NCI-H2029 treated with DMSO at 0.1 percent for 48 hours (cell line): Measurements from ENCODE around the gene PCCB.
A peak's percentile ranks its signal among the peaks of the same experiment; 100 is the strongest.
"Not testable (repeated sequence)": the region's sequence is repeated elsewhere in the genome, so short reads cannot be mapped to it uniquely, and the experiment has no call there.

ENCODE experiments used
- DNase-seq: peaks from one replicate; lab custom pipeline; 2025; lab: John Stamatoyannopoulos, UW

The PCCB gene

DNA sequence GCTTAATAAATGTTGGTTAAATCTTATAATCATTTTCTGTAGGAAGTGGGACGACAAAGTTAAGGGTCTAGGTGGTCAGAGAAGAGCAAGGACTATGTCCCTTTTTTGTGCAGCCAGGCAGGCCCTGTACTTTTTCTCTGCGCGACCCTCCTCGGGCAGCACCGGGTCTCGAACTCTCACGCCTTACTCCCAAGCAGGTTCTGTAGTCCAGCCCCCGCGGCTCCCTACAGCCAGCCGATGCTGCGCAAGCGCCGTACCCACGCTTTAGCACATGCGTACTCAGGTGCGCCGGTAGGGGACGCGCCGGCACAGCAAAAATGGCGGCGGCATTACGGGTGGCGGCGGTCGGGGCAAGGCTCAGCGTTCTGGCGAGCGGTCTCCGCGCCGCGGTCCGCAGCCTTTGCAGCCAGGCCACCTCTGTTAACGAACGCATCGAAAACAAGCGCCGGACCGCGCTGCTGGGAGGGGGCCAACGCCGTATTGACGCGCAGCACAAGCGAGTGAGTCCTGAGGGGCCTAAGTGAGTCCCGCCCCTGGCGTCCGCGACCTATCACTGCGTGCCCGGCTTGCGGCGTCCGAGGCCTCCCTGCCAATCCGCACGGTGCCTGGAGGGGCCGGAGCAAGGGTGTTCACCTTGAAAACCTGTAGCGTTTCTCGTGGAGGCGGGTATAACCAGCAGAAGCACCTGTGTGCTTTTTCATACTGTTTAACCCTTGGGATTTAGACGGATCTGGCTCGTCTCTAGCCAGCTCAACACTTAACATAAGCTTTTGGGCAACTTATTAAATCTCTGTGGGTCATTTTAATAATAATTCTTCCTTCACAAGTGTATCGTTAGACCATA is at the start of gene PCCB:
PCCB (plus strand) TSS at position 282 of the 844 bp plus-strand sequence; CDS start at position 318, 36 bp downstream.
- DNase-seq, result peak; percentile 87

DNA sequence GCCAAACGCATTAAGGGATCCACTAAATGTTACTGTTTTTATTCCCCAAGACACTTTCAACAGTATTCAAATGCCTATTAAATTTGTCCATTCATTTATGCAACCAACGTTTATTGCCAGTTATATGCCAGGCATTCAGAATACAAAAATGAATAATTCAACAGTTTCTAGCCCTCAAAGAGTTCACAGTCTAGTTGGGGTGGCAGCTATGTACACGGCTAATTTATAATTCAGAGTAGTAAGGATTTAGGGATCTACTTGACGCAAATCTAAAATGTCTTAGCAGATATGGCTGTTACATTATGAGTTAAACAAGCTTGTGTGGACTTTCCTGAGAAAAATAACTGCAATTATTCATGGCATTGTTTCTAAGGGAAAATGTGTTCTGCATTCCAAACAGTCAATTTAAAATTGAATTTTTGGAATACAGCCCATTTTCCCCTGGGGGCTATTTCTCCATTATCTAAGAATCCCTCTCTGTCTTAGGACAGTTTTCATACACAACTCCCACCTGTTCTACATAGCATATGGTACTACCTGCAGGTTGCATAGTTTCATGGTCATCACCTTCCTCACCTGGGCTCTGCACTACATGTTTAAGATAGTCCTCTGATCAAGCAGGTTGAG is 42.5 kb upstream of the PCCB start:
- DNase-seq, result no peak

DNA sequence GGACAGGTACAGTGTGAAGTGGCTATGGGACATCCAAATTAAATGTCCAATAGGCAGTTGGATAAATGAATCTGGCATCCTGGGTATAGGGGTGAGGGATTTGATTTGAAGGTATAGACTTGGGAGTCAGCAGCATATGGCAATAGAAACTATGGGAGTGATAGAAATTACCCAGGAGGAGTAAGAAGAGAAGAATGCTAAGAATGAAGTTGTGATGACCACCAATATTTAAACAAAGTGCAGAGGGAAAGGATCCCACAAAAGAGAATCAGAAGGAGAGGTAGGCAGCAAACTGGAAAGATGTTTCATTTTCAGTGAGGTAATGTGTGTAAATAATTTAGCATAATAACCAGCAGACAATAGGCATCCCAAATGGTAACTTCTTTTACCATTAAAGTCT is 40.2 kb upstream of the PCCB start:
- DNase-seq, result no peak

DNA sequence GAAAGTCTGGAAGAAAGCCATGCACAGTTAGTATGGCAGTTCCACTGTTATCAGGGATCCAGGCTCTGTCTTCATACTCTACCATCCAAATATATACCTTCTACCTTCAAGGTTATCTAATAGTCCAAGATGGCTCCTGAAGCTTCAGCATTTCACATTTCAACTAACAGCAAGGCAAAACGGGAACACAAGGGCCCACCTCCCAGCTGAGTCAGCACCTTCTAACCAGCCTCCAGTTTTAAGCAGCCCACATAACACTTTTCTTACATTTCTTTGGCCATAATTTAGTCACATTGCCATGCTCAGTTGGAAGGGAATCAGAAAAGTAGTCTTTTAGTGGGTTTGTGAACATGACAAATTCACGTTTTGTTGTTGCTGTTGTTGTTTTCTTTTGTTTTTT is 38.6 kb upstream of the PCCB start:
- DNase-seq, result no peak

DNA sequence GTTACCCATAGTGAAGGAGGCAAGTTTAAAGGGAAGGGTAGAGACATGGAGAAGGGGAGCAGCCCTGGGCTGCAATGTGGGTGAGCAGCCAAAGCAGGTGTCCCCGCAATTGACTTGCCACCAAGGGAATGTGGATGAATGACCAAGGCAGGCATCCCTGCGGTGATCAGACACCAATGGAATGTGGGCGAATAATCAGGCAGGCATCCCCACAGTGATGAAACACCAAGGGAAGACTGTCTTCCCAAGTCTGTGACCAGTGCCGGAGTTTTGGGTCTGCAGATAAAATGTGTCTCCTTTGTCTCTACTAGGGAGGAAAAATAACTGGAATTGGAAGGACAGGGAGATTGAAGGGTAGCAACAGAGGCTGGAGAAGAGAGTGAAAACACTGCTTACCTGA is 27.4 kb upstream of the PCCB start:
- DNase-seq, result not testable (repeated sequence)

DNA sequence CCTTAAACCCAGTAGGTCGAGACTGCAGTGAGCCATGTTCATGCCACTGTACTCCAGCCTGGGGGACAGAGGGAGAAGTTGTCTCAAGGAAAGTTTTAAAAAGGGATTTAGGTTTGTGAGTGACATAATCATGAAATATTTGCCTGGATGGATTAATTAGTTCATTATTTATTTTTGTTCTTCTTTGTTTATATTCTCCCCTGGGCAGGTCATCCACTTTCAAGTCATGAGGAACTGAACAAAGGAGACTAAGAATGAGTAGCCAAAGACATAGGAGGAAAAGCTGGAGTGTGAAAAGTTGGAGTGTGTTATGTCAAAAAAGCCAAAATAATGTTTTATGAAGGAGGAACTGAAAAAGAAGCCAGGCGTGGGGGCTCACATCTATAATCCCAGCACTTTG is 17.7 kb upstream of the PCCB start:
- no peak for DNase-seq

DNA sequence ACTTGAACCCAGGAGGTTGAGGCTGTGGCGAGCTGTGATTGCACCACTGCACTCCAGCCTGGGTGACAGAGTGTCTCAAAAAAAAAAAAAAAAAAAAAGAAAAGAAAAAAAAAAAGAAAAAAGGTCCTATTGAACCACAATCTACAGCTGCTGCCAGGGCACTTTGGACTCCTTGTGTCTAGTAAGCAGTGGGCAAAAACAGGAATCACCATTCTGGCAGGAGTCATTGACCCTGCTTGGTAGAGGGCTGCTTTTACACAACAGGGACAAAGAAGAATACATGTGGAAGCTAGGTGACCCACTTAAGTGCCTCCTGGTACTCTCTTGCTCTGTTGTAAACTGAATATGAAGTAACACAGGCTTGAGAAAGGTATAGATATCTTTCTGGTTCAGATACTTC is 14.6 kb upstream of the PCCB start:
- no peak for DNase-seq

DNA sequence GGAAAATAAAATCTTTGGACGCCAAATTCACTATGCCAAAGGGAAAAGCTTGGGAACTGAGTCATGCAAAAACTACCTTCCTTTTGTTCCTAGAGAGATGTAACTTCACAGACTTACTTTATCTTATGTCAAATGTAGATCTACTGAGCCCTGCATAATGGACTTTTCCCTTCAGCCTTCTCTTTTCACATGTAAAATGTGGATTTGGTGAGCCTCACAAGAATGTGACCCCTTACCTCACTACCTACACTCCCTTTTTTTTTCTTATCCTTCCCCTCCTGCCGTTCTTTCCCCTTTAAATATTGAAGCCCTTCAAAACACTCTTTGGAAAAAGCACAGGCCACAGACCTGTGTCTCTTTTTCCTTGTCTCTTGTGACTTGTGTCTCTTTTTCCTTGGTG is 14.0 kb upstream of the PCCB start:
- no peak for DNase-seq

DNA sequence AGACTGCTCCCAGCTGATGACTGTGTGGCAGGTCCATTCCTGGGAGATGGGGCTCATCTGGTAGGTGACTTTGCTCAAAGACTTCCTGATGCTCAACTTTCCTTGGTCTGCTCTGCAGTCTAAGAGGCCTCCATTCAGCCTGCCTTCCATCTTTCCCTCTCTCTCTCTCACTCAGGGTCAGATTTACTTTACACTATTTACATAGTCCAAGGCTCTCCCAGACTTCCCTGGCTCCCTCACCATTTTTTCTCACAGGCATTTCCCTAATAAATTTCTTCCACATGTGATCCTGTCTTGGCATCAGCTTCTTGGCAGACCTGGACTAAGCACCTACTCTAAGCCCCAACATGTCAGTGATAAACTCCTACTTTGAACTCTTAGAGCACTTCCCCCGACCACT is 13.0 kb upstream of the PCCB start:
- DNase-seq, result no peak

DNA sequence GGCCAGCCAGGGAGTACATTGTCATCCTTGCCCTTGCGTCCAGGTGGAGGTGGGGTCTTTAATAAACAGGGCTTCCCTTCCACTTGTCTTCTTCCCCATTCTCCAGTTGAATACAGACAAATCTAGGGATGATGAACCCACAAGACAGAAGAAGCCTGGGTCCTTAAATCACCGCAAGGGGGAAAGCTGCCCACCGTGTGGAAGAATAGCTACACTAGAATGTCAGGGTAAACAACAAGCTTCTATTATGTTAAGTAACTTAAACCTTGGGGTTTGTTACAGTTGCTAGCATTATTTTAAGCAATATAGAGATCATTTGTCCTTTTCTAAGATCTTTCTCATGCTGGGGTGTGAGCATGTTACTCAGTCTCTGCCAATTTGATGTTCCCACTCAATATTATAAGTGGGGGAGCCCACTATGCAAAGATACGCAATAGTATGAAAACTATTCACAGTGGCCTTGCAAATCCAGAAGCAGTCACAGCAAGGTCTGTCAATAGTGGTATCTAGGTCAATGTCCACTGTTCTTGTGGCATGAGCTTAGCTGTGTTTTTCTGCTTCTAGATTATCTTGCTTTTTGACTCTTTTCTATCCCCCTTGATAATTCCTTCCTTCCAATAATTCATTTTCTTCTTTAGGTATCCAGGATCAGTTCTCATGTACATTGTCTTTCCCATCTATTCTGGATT is 12.0 kb upstream of the PCCB start:
- DNase-seq, result no peak

DNA sequence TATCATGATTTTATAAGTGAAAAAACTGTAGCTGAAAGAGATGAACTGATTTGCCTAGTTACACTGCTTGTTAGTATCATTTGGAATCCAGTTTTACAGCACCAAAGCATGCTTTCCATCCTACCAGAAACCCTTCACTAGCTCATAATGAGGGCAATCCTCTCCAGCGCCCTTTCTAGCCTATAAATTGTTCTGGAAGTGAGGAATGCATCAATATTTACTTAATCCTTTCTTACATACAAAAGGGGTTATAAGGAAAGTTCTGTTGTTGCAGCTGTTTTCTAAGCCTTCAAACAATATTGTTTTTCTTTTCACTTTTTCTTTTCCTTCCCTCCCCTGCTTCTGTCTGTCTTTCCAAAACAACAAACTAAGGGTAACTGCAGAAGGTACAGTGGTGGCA is 11.0 kb upstream of the PCCB start:
- DNase-seq, result no peak

DNA sequence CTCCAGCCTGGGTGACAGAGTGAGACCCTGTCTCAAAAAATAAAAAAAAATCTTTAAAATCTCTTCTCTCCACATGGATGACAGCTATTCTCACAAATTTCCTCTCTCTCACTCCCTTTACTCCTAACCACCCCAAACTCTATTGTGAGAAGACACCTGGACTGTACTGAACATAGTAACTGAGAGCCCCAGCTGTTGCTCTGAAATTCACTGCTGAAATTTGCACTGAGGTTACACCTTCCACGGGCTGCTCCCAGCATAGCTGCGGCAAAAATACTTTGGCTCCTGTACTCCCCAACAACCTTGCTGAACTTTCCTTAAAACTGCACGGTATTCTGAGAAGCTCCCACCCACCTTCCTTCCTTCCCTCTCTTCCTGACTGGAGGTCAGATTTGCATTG is 4.4 kb upstream of the PCCB start:
- DNase-seq, result no peak

DNA sequence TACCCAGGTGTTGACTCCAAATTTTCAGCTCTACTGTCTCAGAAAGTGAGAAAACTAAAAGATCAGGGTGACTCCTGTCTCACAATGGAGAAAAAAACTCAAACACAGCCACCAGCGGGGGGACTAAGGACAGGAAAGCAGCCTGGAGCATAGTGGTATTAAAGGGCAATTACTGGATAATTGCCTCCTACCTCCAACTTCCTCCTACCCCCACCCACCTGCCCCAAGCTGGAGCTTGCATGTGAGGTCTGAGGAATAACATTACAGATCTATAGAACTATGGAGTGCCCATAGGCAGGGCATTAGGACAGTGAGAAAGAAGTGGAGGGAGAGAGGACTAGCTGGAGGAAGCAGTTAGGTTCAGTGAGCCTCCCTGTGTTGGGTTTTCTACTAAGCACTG is 2.7 kb upstream of the PCCB start:
- no peak for DNase-seq

DNA sequence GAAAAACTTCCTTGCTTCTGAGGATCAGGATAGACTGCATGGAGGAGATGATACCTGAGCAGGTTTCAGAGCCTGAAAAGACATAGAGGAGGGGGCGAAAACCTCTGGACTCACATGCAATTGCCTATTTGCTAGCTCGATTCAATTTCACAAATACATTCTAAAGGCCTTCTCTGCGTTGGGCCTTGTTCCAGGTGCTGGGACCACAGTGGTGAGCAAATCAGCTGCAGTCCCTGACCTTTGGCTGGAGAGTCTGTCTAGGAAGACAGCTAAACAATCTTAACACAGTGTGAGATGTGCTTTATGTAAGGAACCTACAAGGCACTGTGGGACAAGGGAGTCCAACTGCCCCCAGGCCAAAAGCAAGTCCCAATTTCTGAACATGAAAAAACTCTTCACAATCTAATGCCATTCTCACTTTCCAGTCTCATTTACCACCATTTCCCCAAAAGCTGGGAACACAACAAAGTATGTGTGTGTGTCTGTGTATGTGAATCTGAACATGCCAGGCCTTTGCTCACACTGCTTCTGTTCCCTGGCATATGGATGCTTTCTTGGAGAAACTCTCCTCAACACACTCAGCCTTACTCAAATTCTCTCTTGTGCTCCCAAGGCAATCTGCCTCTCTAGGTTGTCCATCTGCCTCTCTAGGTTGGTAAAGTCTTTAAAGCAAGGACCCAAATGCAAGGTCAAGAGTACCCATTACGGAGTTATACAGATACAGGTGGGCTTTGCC is 2.1 kb upstream of the PCCB start:
- DNase-seq, result no peak

DNA sequence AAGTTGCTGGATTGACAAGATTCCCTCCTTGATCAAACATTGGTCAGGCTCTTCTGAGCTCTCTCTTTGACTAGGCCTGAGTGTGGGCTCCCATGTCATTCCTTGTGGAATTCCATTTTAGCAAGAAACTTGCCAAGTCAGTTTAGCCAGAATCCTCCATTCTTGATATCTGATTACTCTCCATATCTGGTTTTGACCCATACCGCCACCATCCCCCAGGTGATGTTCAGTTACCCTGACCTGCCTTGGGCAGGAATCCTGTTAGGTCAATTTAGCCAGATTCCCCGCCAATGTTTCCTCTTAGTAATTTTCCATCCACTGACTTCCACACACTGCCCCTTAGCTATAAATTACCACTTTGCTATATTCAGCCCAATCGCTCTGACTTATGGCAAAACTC is 1.0 kb upstream of the PCCB start:
- no peak for DNase-seq

DNA sequence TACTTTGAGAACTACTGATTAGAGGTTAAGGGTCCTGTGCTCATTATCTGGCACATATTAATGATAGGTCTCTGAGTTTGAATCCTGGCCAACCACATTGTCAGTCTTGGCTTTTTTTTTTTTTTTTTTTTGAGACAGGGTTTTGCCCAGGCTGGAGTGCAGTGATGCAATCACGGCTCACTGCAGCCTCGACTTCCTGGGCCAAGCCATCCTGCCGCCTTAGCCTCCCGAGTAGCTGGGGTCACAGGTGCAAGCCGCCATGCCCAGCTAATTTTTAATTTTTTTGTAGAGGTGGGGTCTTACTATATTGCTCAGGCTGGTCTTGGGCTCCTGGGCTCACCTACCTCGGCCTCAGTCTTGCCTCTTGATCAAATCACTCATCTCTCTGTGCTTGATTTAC is 547 bp upstream of the PCCB start:
- no peak for DNase-seq

DNA sequence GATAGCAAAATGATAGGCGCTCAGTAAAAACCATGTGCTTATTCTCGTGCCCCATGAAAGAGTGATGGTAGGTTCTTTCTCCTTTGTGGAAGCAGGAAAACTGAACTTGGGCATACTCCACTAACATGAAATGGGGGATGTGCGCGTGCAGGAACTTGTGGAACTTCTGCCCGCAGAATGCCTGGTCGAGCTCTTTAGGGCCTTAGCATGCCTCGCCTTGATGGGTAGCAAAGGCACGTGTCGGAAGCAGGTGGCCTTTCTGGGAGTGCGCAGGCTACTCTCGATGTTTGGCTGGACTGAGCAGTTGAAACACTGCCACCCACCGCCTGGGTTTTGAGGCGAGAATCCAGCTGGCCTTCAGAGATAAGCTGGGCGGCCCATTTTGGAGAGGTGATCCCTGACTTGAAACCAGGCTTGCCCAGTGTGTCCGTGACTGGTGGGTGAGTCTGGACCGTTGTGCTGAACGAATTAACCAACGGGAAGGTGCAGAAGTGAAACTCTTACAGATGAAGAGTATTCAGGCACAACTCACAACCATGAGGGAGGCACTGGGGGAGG is 842 bp downstream of the PCCB start:
- peak; percentile 87 for DNase-seq

DNA sequence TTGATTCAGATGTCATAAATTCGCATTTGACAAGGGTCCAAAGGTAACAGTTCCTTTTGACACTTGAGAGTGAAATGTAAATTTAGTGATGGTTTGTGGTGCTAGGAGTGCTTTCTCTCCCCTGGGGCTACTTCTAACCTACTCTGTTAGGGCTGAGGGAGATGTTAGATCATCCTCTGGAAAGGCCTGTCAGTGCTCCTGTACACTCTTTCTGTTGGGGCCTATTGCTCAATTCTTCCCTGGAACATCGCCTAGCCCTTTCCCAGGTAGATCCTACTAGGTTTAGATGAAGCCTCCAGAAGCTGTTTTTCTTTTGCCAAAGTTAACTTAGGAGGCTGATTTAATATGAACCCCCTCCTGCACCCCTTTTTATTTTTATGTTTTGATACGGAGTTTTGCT is 1.4 kb downstream of the PCCB start:
- DNase-seq, result no peak

DNA sequence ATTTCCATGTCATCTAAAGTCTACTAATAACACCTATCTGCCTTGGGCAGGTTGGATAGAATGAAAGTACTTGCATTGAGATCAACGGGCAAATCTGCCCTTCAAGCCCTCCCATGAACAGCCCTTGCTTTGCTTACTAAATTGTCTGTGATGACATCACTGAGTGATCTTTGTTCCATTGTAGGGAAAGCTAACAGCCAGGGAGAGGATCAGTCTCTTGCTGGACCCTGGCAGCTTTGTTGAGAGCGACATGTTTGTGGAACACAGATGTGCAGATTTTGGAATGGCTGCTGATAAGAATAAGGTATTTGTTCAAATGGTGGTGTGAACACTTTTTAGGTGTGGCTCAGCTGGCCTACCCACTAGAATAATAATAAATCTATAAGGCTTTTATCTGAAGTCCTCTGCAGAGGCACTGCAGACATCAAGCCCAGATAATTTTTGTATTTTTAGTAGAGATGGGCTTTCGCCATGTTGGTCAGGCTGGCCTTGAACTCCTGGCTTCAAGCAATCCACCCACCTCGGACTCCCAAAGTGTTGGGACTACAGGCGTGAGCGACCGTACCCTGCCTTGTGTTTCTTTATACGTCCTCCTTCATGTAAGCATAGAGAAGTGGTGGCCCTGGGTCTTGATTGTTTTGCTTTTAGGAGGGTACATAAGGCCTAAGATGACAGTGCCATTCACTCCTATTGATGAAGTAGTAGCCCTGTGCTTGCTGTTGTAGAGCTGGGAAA is 5.7 kb downstream of the PCCB start:
- DNase-seq, result no peak

DNA sequence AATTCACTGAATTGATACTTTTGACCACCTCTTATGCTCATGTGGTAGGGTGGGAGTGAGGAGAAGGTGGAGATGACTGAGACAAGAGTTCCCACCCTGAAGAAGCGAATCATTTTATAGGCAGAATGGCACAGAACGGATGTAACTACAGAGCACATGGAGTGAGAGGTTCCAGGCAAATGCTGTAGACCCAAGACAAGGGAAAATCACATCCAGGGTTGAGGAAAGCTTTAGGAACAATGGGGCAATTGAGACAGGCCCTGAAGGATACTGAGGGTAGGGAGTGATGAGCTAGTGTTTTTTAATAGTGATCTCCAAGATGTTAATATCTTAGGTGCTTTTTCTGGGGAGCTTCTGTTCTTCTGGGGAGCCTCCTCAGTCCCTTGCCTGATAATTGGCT is 8.1 kb downstream of the PCCB start:
- DNase-seq, result no peak

DNA sequence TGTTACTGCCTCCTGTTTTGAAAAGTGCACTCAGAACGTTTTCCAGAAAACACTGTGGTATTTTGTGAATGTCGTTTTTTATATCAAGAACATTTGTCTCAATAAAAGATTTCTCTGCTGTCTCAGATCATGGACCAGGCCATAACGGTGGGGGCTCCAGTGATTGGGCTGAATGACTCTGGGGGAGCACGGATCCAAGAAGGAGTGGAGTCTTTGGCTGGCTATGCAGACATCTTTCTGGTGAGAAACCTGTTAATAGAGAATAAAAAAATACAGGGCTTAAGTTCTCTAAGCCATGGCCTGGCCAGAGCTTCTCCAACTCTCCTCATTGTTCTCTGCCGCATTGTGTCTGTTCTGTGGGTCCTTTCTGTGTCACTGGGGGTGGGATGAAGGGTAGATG is 11.7 kb downstream of the PCCB start:
- DNase-seq, result no peak

DNA sequence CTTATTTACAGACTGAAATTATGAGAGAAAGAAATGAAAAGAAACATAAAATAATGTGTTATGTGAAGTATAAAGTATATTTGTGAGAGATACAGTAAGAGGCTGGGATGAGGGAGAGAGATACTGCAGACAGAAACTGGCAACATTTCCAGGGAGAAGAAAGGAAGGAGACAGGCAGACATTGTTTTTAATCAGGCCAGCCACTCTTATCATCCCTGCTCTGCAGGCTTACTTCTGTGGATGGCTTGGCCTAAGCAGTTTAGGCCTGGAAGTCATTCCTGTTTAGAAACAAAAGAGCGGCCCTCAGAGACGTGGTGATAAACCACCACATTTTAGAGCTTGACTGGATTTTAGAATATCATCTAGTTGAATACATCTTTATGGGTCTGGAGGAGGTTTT is 12.4 kb downstream of the PCCB start:
- DNase-seq, result no peak
